Left lung (tissue), 10 donors: ENCODE results near the gene TK1. TPM values are rescaled to one million over a fixed set of nuclear protein-coding genes. Genes with fewer than 3 reads are reported as not detected.

ENCODE experiments used
- ATAC-seq: fragments of 200-7000 bp; cut with Tn5 transposase; one replicate; pipeline ENCODE4 v1.9.1; 2020; ENCODE audit warnings: moderate library complexity
- DNase-seq, 4 donors: peaks; one replicate each; pipeline ENCODE4 v3.0.0-alpha.2; 2013 to 2020
- H3K27ac ChIP-seq, 2 donors: fragments of 200-600 bp; sonication (generic) in 1 of 2; one replicate each; pipeline versions ENCODE4 v1.5.0 to v1.8.0; 2020 to 2021
- H3K27me3 ChIP-seq, 2 donors: fragments of 200-600 bp; sonication (generic) in 1 of 2; one replicate each; pipeline versions ENCODE4 v1.5.0 to v1.8.0; 2020 to 2021
- H3K36me3 ChIP-seq, 2 donors: fragments of 200-600 bp; sonication (generic) in 1 of 2; one replicate each; pipeline versions ENCODE4 v1.5.0 to v1.8.0; 2020 to 2021
- H3K4me1 ChIP-seq, 2 donors: fragments of 200-600 bp; one replicate each; pipeline ENCODE4 v1.8.0; 2021
- H3K4me3 ChIP-seq, 2 donors: fragments of 200-600 bp; sonication (generic) in 1 of 2; one replicate each; pipeline versions ENCODE4 v1.5.0 to v1.8.0; 2020 to 2021; ENCODE audit warnings: mild to moderate bottlenecking in 1 of 2
- H3K9me3 ChIP-seq, 2 donors: fragments of 200-600 bp; sonication (generic) in 1 of 2; one replicate each; pipeline versions ENCODE4 v1.5.0 to v1.8.0; 2020 to 2021
- intact Hi-C, 2 donors: fragments of 100-400 bp; cut with DNase I; formaldehyde crosslinking; loops; one replicate each; pipeline versions ENCODE4 v1.11.2 to v1.14.2; 2022
- polyA plus RNA-seq, 6 donors: library from polyadenylated mRNA; unstranded; fragments of 120-200 nt; gene quantifications; one replicate each; pipeline ENCODE4 v1.2.1, GENCODE V29; 2013; ENCODE audit not compliant: insufficient read length in 6 of 6
- total RNA-seq, 2 donors: library from RNA; stranded (reverse); fragmentation: NEBNext Ultra II Directional; extraction: Animal tissue kit (Norgen Biotek cat#: 25700); gene quantifications; one replicate each; pipeline ENCODE4 v1.2.1, GENCODE V29; 2021
- TF ChIP-seq, protein P1 (sequence below), 2 donors: fragments of 200-600 bp; sonication (generic) in 1 of 2; IDR thresholded peaks; one replicate each; pipeline versions ENCODE4 v1.5.0 to v1.8.0; 2021; ENCODE audit warnings: antibody characterized with exemption in 2 of 2
- donor health status: DM: no; HTN: yes; CAD: no.
- donor health status: DM: no; HTN: no; CAD: no.

Gene TK1
- total and polyA plus RNA-seq, 8 donors = 22.5 to 54.9 (median 28.2) TPM

DNA sequence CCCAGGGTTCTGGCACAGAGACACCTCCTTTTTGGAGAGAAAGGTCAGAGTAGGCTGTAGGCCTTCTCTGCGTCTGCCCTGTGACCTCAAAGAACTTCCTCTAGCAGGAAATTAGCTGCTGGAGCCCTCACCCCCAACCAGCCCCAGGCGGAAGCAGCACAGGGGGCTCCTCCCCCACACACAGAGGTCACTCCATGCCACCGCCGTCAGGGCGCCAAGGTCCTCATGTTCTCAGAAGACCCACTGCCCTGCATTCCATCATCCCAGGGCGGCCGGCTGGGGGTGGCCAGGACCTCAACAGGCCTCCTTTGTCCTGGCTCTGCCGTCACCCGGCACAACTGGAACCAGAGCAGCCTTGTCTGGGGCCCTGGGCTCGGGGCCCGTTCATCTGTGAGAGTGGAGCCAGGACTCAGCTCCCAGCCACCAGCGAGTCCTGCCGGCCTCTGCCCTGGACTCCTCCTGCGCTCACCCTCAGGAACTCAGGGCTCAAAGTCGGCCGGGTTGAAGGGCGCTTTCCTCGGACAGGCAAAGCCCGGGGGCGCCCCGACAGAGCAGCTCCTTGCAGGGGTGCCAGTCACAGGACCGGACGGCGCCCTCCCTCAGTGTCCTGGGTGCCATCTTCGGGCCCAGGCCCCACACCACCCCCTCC, 59.5 kb downstream of the TK1 start:
- intact Hi-C loops = no loop called here
- Histone ChIP-seq H3K27me3 (peaks cover 0 to 12% of the 10 kb centered on the region in 2 donors), H3K4me1 (peaks cover 30 to 88% of the 10 kb centered on the region in 2 donors), H3K4me3 (peak overlapping the region; percentile 60 to 94), H3K9me3 (no peaks in the 10 kb centered on the region), H3K27ac (peak overlapping the region; percentile 90 to 93), H3K36me3 (peaks cover 0 to 43% of the 10 kb centered on the region in 2 donors)
- ATAC-seq (peak; percentile 31), DNase-seq (peak in 2 of 4 donors; percentile 88 to 94)
- TF ChIP-seq, protein P1, sequence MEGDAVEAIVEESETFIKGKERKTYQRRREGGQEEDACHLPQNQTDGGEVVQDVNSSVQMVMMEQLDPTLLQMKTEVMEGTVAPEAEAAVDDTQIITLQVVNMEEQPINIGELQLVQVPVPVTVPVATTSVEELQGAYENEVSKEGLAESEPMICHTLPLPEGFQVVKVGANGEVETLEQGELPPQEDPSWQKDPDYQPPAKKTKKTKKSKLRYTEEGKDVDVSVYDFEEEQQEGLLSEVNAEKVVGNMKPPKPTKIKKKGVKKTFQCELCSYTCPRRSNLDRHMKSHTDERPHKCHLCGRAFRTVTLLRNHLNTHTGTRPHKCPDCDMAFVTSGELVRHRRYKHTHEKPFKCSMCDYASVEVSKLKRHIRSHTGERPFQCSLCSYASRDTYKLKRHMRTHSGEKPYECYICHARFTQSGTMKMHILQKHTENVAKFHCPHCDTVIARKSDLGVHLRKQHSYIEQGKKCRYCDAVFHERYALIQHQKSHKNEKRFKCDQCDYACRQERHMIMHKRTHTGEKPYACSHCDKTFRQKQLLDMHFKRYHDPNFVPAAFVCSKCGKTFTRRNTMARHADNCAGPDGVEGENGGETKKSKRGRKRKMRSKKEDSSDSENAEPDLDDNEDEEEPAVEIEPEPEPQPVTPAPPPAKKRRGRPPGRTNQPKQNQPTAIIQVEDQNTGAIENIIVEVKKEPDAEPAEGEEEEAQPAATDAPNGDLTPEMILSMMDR (IDR thresholded peaks at IDR 0.05) = no peak

DNA sequence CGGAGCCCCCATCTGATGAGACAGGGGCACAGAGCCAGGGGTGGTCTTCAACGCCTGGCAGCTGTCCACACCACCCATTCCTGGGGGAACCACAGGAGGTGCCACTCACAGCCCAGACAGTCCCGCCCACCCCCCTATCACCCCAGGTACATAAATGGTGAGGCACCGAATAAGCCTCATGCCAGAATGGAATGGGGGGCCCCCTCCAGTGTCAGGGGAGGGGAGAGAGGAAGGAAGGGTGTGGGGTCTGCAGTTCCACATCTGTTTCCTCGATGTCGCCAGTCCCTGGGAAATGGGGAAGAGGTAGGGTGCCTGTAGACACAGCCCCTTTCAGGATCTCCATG, 60.0 kb downstream of the TK1 start:
- ATAC-seq (no peak), DNase-seq (no peak)
- intact Hi-C loops = no loop called here
- TF ChIP-seq, protein P1 (IDR thresholded peaks at IDR 0.05) = no peak
- Histone ChIP-seq H3K4me3 (peak overlapping the region; percentile 60 to 94), H3K27ac (peak overlapping the region; percentile 90 to 93), H3K36me3 (peaks cover 0 to 48% of the 10 kb centered on the region in 2 donors), H3K27me3 (peaks cover 0 to 8% of the 10 kb centered on the region in 2 donors), H3K4me1 (peaks cover 30 to 88% of the 10 kb centered on the region in 2 donors), H3K9me3 (no peaks in the 10 kb centered on the region)

DNA sequence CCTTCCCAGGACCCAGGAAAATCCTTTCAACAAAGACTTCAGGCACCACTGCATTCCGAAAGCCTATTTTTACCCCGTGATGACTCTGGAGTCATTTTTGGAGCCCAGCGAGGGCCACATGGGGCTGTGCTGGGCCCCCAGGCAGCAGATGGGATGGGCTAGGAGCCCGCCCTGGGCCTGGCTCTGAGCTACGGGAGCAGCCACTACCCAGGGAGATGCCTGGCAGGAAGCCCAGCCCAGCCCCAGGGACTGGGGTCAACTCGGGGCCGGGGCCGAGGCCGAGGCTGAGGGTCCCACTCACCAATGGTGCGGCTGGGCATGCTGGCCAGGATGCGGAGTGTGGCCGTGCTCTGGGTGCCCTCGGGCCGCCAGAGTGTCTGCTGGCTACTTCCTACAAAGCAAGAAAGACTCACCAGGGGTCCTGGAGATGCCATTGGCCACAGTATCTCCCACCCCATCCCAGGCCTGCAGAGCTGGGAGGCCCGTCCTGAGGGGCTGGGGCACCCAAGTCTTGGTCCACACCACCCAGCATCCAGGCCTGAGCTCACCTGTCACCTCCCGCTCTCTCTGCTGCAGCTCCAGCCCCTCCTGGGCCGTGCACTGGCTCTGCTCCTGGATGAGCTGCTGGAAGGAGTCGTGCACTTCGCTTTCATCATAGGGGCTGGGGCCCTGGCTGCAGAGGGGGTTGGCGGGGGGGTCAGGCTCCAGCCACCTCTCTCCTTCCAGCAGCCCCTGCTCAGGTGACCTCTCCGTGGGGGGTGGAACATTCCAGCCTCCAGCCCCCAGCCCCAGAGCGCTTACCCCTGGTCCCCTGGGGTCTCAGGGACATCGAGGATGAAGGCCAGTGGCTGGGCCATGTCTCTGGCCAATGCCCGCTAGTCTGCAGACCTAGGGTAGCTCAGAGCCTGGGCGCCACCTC, 60.6 kb downstream of the TK1 start:
- peak in 1 of 4 donors; percentile 74 for DNase-seq
- H3K27me3 ChIP-seq = peaks cover 0 to 2% of the 10 kb centered on the region in 2 donors
- TF ChIP-seq, protein P1 (IDR thresholded peaks at IDR 0.05) = no peak
- H3K36me3 ChIP-seq = peaks cover 0 to 55% of the 10 kb centered on the region in 2 donors
- intact Hi-C loops = no loop called here
- no peaks in the 10 kb centered on the region for H3K9me3 ChIP-seq
- no peak for ATAC-seq
- H3K4me3 ChIP-seq = peak overlapping the region in 1 of 2 donors; percentile 94
- peak overlapping the region; percentile 90 to 93 for H3K27ac ChIP-seq
- H3K4me1 ChIP-seq = peaks cover 27 to 88% of the 10 kb centered on the region in 2 donors

DNA sequence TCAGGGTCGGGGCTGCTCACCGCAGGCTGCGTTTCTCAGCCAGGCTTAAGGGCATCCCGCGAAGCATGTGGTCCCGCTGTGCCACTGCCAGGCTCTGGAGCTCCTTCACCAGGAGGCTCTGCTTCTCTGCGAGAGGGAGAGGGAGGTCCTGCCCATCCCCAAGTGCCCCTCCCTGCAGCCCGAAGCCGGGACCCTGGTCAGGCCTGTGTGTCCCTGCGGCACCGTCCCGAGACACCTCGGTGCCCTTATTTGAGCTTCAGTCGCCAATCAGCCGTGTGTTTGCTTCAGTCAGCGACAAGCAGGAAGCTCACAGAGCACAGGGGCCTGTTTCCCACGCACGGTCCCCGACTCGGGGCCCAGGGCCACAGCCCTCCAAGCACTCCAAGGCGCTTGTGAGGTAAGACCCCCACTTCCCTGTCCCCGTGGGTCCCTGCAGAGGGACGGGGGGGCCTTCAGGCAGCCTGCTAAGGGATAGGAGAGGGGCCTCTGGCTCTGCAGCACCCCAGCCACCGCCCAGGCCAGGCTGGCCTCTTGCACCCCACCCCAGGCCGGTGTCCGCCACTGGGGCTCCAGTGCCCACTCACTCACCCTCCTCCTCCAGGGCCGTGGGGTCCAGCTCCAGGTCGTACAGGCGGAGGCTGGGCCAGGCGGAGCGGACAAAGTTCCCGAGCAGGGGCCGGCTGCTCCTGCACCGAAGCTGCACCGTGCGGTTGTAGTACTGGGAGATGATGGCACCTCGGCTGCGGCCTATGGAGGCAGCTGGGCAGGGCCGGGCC, 61.5 kb downstream of the TK1 start:
- ATAC-seq (no peak), DNase-seq (peak in 1 of 4 donors; percentile 78)
- TF ChIP-seq, protein P1 (IDR thresholded peaks at IDR 0.05) = no peak
- Histone ChIP-seq H3K36me3 (peaks cover 0 to 64% of the 10 kb centered on the region in 2 donors), H3K27me3 (no peaks in the 10 kb centered on the region), H3K27ac (peak overlapping the region in 1 of 2 donors; percentile 93), H3K9me3 (no peaks in the 10 kb centered on the region), H3K4me3 (no peak overlapping the region), H3K4me1 (peaks cover 27 to 86% of the 10 kb centered on the region in 2 donors)
- intact Hi-C loops = no loop called here
